PC-9 (cell line): ENCODE results near the gene R3HDM2. TPM values are rescaled to one million over a fixed set of nuclear protein-coding genes. Genes with fewer than 3 reads are reported as not detected.

Experiments
- BruUV-seq: library from RNA; stranded (reverse); fragments of 400-500 nt; replicated peaks from 2 replicates; lab custom pipeline; 2021; lab: Mats Ljungman, UMichigan
- CTCF ChIA-PET: fragments of 300-600 bp; sonication (Branson Sonifier 250); formaldehyde crosslinking; loops from one replicate; lab custom pipeline; 2022; ENCODE audit warnings: antibody characterized with exemption; lab: Charles Lee
- POLR2A ChIA-PET: fragments of 300-600 bp; sonication (Branson Sonifier 250); formaldehyde crosslinking; loops from one replicate; lab custom pipeline; 2022; ENCODE audit warnings: antibody characterized with exemption; ENCODE audit not compliant: unreplicated experiment; lab: Charles Lee
- DNase-seq, 2 experiments: peaks; one replicate each; pipeline versions ENCODE4 v3.0.0 to v3.0.0-alpha.2; 2015 to 2022; ENCODE audit warnings: mixed read lengths in 1 of 2
- H2AFZ ChIP-seq: fragments of 200-600 bp; sonication (generic); 2 replicates; pipeline ENCODE4 v1.8.1; 2017; ENCODE audit warnings: antibody characterized with exemption
- H3F3A ChIP-seq: fragments of 200-600 bp; sonication (generic); 2 replicates; pipeline ENCODE4 v1.8.1; 2017; ENCODE audit warnings: antibody characterized with exemption, mild to moderate bottlenecking, low read depth; ENCODE audit not compliant: insufficient read depth
- H3K27ac ChIP-seq: fragments of 200-600 bp; sonication (generic); 2 replicates; pipeline ENCODE4 v1.6.1; 2016; ENCODE audit warnings: mixed run types
- H3K27me3 ChIP-seq: fragments of 200-600 bp; sonication (generic); 2 replicates; pipeline ENCODE4 v1.6.1; 2016; ENCODE audit warnings: low read depth, mixed run types; ENCODE audit not compliant: insufficient read depth
- H3K36me3 ChIP-seq: fragments of 200-600 bp; sonication (generic); 2 replicates; pipeline ENCODE4 v1.6.1; 2016; ENCODE audit warnings: low read depth, mixed run types
- H3K4me1 ChIP-seq: fragments of 200-600 bp; sonication (generic); replicated peaks from 2 replicates; pipeline ENCODE4 v1.6.1; 2016; ENCODE audit warnings: mixed run types; ENCODE audit not compliant: insufficient read depth
- H3K4me2 ChIP-seq: fragments of 200-600 bp; sonication (generic); 2 replicates; pipeline ENCODE4 v1.6.1; 2017; ENCODE audit warnings: mixed run types
- H3K4me3 ChIP-seq: fragments of 200-600 bp; sonication (generic); 2 replicates; pipeline ENCODE4 v1.6.1; 2016; ENCODE audit warnings: mixed run types
- H3K79me2 ChIP-seq: fragments of 200-600 bp; sonication (generic); 2 replicates; pipeline ENCODE4 v1.6.1; 2017; ENCODE audit warnings: low read depth, mixed run types
- H3K9me2 ChIP-seq: fragments of 200-600 bp; sonication (generic); 2 replicates; pipeline ENCODE4 v1.8.1; 2017; ENCODE audit warnings: mild to moderate bottlenecking; ENCODE audit not compliant: insufficient read depth
- H3K9me3 ChIP-seq: fragments of 200-600 bp; sonication (generic); 2 replicates; pipeline ENCODE4 v1.8.1; 2016; ENCODE audit warnings: low read depth; ENCODE audit not compliant: insufficient read depth
- H4K20me1 ChIP-seq: fragments of 200-600 bp; sonication (generic); 2 replicates; pipeline ENCODE4 v1.8.1; 2017; ENCODE audit not compliant: insufficient read depth
- EZH2 ChIP-seq: fragments of 200-600 bp; sonication (generic); IDR thresholded peaks from 2 replicates; pipeline ENCODE4 v1.8.0; 2017; ENCODE audit warnings: antibody characterized with exemption, low read depth
- intact Hi-C: fragments of 100-400 bp; cut with micrococcal nuclease; formaldehyde crosslinking; loops from one replicate; pipeline ENCODE4 v1.10.0; 2022; ENCODE audit not compliant: unreplicated experiment
- total RNA-seq: library from RNA; stranded (reverse); gene quantifications from 2 replicates; pipeline ENCODE4 v1.2.3, GENCODE V29; 2021
- TF ChIP-seq, protein P1 (sequence below): fragments of 200-600 bp; sonication (generic); conservative IDR thresholded peaks from 2 replicates; pipeline ENCODE4 v1.6.1; 2017; ENCODE audit warnings: mixed run types, antibody characterized with exemption, mild to moderate bottlenecking, moderate library complexity

R3HDM2 gene
- total RNA-seq, 1 experiment from 2014 or later, result 65.1 TPM

DNA sequence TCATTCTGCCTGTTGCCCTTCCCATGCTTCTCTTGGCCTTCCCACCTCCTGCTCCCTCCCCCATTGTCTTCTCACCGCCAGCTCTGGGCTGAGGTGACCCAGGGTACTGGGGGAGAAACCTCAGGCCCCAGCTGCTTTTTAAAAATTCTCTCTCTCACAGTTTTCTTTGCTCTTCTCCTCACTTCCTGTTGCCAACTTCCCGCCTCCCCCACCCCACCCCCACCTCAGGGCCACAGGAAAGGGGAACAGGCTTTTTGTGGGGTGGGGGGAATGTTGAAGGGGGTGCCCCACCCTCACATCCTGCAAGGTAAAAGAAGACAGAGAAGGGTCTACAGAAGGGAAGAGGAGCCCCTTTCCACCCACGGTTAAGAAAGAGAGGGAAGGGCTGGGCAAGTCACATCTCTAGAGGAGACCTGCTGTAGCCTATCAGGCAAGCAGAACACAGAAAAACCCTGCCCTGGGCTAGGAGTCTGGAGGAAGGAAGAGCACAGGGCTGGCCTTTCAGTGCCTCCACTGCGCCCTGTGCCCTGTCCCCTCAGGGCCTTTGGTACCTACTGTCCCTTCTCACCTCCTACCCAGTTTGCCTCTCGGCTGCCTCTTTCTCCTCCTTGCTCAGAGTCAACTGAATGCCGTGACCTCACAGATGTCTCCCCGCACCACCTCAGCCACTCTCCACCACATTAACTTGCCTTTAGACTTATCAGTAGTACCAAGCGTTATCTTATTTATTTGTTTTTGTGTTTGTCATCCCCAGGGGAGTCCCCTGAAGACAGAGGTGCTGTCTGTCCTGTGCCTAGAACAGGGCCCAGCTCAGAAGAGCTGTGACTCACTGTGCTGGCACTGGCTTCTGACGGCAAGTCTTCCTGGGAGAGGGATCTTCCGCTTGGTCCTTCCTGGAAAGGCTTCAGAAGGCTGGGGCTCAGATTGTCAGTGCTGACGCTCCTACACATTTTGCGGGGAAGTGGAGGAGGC, 47.2 kb upstream of the R3HDM2 start:
- H3K79me2 ChIP-seq, result no peaks in the 10 kb centered on the region
- ChIA-PET CTCF (no interaction called here), POLR2A (interaction anchor here (0.5 kb wide), 1 partner anchor 9 kb away, joined by 6 read pairs; no protein-coding TSS in a partner anchor)
- no peaks in the 10 kb centered on the region for H3K9me3 ChIP-seq
- H2AFZ ChIP-seq, result no peak overlapping the region
- TF ChIP-seq, protein P1, sequence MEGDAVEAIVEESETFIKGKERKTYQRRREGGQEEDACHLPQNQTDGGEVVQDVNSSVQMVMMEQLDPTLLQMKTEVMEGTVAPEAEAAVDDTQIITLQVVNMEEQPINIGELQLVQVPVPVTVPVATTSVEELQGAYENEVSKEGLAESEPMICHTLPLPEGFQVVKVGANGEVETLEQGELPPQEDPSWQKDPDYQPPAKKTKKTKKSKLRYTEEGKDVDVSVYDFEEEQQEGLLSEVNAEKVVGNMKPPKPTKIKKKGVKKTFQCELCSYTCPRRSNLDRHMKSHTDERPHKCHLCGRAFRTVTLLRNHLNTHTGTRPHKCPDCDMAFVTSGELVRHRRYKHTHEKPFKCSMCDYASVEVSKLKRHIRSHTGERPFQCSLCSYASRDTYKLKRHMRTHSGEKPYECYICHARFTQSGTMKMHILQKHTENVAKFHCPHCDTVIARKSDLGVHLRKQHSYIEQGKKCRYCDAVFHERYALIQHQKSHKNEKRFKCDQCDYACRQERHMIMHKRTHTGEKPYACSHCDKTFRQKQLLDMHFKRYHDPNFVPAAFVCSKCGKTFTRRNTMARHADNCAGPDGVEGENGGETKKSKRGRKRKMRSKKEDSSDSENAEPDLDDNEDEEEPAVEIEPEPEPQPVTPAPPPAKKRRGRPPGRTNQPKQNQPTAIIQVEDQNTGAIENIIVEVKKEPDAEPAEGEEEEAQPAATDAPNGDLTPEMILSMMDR, result no peak
- TF ChIP-seq EZH2, result no peak
- no TSS peak for BruUV-seq
- intact Hi-C loops, result no loop called here
- H3F3A ChIP-seq, result no peaks in the 10 kb centered on the region
- no peak for DNase-seq
- no peak overlapping the region for H3K4me2 ChIP-seq
- H3K36me3 ChIP-seq, result no peaks in the 10 kb centered on the region
- peaks cover 47% of the 10 kb centered on the region for H3K27me3 ChIP-seq
- H3K27ac ChIP-seq, result no peak overlapping the region
- no peak overlapping the region for H3K4me3 ChIP-seq
- no peaks in the 10 kb centered on the region for H3K4me1 ChIP-seq
- H4K20me1 ChIP-seq, result no peaks in the 10 kb centered on the region
- H3K9me2 ChIP-seq, result no peaks in the 10 kb centered on the region

DNA sequence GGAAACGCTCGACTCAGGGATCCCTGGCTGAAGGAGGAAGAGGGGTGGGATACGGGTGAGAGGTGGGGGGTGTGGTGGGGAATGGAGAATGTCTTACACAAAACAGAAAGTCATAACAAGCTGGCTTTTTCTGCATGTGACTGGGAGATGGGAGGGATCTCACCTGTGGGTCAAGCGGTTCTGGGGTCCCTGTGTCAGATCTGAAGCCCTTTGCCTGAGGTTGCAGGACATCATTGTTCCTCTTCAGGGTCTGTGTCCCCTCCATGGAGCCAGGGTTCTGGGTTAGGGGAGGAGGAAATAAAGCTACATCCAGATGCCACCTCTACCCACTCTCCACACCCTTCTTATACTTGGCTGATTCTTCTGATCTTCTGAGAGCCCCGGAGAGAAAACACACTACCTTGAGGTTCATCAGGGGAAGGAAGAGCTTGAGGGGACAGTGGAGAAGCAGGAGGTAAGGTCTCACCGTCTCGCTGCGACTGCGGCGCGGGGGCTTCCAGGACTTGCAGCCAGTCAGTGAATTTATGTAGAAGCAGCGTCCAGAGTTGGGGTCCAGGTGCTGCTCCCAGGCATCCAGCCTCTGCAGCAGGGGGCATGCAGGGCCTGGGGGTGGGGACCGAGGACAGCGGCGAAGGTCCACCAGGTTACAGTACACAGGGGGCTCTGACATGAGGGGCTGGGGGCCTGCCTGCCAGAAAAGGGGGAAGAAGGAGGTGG, 46.3 kb upstream of the R3HDM2 start:
- no peak overlapping the region for H3K27ac ChIP-seq
- no peaks in the 10 kb centered on the region for H3K36me3 ChIP-seq
- intact Hi-C loops, result no loop called here
- no peak for TF ChIP-seq EZH2
- TF ChIP-seq, protein P1, result no peak
- no peaks in the 10 kb centered on the region for H3K9me2 ChIP-seq
- BruUV-seq, result no TSS peak
- no peak for DNase-seq
- H4K20me1 ChIP-seq, result no peaks in the 10 kb centered on the region
- no peak overlapping the region for H3K4me2 ChIP-seq
- CTCF ChIA-PET, result no interaction called here
- H2AFZ ChIP-seq, result no peak overlapping the region
- peaks cover 55% of the 10 kb centered on the region for H3K27me3 ChIP-seq
- H3F3A ChIP-seq, result no peaks in the 10 kb centered on the region
- H3K4me3 ChIP-seq, result no peak overlapping the region
- no peaks in the 10 kb centered on the region for H3K79me2 ChIP-seq
- H3K9me3 ChIP-seq, result no peaks in the 10 kb centered on the region
- POLR2A ChIA-PET, result interaction anchor here (0.5 kb wide), 1 partner anchor 9 kb away, joined by 6 read pairs; no protein-coding TSS in a partner anchor
- no peaks in the 10 kb centered on the region for H3K4me1 ChIP-seq

DNA sequence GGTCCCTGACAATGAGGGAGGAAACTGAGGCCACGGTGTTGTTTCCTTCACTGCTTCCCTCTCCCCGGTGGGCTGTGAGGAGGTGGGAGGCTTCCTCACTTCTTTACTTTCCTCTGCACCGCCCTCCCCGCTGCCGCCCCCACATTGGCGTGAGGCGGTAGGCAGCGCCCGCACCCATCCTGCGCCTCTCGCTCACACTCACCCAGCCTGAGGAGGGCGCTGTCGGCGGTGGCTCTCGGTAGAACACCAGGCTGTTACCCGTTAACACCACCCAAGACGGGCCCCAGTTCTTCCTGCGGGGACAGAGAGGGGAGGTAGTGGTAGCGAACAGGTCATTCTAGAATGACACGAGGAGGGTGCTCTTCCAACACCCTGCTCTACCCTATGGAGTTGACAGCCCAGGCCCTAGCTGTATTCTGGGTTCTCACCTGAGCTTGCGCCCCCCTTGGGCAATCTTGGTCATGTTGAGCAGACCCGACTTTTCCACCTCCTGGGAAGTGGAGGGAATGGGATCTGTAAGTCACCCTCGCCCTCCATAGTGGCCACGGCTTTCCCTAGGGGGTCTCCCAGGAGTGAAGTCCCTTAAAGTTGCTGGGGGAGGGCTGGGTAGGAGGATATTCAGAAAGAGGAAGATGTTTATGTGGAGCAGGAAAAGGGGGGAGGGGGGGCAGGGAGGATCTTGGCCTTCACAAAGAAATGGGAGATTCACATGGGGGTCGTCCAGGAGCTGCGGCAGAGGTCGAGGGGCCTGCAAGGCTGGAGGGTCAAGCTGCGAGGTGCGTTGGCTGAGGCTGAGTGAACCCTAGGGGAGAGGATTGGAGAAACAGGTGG, 45.5 kb upstream of the R3HDM2 start:
- no peaks in the 10 kb centered on the region for H4K20me1 ChIP-seq
- no peaks in the 10 kb centered on the region for H3K36me3 ChIP-seq
- H3K27ac ChIP-seq, result no peak overlapping the region
- H3K4me3 ChIP-seq, result no peak overlapping the region
- H3K4me1 ChIP-seq, result no peaks in the 10 kb centered on the region
- no peak for TF ChIP-seq EZH2
- TF ChIP-seq, protein P1, result no peak
- H3K9me3 ChIP-seq, result no peaks in the 10 kb centered on the region
- no peaks in the 10 kb centered on the region for H3K79me2 ChIP-seq
- POLR2A ChIA-PET, result no interaction called here
- H2AFZ ChIP-seq, result no peak overlapping the region
- H3F3A ChIP-seq, result no peaks in the 10 kb centered on the region
- BruUV-seq, result no TSS peak
- H3K9me2 ChIP-seq, result no peaks in the 10 kb centered on the region
- CTCF ChIA-PET, result no interaction called here
- intact Hi-C loops, result no loop called here
- H3K27me3 ChIP-seq, result peaks cover 57% of the 10 kb centered on the region
- no peak overlapping the region for H3K4me2 ChIP-seq
- DNase-seq, result no peak
